NCI-H69 (cell line): ENCODE measurements around the gene TLE3.

Experiments
- DNase-seq: peaks from one replicate; lab custom pipeline; 2025; lab: John Stamatoyannopoulos, UW

Gene TLE3

GRCh38 chr15:70083946-70084345, 13.8 kb downstream of the TLE3 start:
- DNase-seq = no peak

DNA sequence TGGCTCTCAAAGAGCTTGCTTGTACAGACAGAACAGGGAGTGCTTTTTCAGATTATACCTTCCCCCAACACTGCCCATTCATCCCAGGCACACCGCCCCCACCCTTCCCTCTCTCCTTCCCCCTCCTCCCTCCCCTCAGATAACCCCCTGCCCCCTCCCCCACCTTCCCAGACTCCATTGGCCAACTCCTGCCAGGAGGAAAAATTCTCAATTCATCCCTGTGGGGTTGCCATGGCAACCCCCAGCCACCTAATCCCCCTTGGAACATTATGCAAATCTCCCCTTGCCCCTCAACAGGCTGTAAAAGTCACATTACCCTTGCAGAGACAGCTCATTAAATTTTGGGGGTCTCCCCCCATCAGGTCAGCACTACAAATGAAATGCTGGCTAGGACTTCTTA, 14.3 kb downstream of the TLE3 start:
- DNase-seq = peak; percentile 11

GRCh38 chr15:70082281-70082900, 15.3 kb downstream of the TLE3 start:
- no peak for DNase-seq

DNA sequence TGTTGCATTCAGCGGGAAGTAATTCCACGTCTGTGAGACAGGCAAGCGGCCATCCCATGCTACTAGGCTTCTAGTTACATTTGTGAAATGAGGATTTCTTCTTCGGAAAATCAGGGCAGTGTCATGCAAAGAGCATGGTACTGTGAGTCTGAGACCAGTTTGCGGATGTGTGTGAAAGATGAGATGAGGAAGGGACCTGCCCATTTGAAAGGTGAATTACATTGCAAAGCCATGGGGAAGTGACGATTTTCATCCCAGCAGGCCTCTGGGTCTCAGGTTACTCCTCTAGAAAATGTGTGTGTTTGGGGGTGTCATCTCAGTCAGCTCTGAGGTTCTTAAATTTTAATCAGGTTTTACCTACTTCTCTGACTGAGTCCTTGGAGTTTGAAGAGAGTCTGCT, 16.1 kb downstream of the TLE3 start:
- DNase-seq = no peak

DNA sequence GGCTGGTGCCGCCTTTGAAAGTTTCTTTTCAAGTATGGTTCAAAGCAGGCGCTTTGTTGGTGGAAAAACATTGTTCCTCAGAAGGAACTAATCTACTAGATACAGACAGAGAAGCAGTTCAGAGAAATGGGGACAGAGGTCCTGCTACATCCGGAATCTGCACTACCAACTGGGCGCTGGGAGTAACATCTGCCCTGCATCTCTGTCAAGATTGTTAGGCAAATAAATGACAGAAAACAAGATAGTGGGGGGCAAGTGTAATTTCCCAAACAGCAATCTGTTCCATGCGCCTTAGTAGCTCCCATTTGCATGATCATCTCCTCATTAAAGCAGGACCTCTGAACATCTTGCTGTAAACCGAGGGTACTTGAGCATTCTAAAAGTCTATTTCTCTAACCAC, 17.4 kb downstream of the TLE3 start:
- DNase-seq = no peak

DNA sequence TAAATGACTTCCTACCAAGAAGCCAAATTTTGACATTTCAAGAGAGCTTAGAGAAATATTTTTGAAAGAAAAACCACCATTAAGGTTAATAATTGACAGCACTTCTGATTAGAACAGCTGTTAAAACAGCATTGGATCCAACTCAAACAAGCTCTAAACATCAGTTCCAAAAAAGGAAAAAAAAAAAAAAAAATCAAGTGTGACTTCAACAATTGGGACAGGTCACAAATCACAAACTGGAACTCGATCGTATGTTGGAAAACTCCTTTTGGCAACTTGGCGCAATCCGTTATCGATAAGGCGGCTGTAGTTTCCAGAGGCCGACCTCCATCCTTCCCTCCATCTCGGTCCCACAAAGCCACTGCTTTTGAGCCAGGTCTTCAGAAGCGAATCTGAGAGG, 17.8 kb downstream of the TLE3 start:
- no peak for DNase-seq

DNA sequence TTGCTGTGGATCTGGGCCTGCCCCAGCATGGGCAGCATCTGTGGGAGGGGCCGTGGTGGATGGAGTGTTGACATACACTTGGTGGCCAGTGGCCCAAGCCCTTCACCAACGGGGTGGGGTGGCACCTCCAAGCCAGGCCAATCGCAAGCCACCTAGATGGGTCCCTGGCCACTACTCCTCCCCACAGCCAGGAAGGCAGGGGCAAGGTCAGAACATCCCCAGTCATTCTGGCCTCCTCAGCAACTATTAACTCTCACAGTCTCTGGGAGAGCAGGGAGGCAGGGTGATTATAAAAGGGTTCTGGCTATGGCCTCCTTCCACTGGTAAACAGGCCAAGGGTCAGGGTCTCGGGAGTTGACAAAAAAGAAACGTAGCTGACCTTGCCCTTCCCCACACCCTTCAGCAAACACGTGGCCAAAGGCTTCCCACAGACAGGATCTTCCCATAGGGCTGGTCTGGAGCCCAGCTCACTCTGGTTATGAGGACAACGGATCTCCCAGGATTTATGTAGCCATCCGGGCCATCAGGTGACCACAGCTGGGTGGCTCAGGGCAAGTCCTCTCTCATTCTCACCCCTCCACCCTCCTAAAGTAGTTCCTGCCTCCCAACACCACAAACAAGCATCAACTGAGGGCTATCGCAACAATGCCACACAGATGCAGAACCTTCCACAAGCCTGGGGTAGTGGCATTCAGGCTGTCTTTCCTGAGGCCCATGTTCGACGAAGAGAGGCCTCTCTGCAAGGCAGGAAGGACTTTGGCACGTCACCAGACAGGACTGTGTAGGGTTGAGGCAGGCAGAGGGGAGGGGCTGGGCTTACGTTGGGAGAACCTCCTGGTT, 18.9 kb downstream of the TLE3 start:
- DNase-seq = no peak

DNA sequence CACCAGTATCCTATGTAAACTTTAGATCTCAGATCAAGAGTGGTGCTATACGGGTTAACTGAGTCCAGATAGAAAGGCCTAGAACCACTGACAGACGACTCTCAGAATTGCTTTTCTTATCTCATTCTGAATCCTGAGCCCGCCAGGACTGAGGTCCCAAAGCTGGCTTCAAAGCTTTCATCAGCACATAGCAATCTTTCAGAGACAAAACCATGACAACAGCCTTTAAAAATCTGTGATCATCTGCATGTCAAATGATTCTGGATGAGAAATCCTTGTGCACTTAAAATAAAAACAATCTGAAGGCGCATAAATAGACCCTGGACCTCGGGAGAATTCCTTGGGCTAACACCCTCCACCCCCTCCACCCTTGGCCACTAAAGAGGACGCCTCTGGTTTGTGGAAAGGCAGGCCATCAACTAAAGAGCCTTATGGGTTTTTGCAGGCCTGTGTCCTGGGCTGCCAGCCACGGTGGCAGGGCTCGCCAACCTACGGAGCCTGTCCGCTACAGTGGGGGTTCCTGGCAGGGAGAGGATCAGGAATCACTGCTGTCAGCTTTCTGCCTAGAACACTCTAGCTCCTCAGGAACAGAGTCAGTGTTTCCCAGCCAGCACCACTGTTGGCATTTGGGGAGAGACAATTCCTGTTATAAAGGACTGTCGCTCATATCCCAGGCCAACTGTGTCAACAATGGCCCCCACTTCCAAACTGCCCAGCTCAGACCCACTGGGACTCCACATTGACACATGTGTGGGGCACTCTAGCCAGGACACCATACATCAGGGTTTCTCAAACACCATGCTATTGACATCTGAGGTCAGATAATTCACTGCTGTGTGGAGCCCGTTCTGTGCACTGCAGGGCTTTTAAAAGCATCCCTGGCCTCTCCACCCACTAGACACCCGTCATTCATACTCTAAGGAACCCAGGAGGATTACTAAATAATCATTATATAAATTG, 20.2 kb downstream of the TLE3 start:
- no peak for DNase-seq

GRCh38 chr15:70074380-70074779, 23.3 kb downstream of the TLE3 start:
- no peak for DNase-seq

- DNase-seq = no peak
These were observed 25.2 kb downstream of the TLE3 start for GRCh38 chr15:70072479-70072878.

GRCh38 chr15:70071799-70072198, 25.9 kb downstream of the TLE3 start:
- DNase-seq = no peak

GRCh38 chr15:70069716-70070115, 28.0 kb downstream of the TLE3 start:
- DNase-seq = no peak

- no peak for DNase-seq
These were observed 28.7 kb downstream of the TLE3 start for GRCh38 chr15:70068783-70069565.

DNA sequence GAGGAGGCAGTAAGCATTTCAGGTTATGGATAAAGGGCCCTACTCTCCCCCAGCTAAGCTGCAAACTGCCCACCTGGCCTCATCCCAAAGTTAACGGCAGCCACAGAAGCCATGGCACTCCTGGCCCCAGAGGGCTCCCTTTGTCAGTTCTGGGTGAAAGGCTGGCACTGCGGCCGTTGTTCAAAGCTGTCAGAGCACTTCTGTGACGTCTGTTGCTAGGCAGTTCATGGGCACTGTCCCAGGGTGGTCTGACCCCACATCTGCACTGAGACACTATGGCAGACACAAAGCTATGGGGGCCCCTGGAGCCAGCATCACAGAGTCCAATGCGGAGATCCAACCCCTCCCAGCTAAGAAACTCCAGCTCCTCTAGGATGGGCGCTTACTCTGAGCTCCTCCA, 30.0 kb downstream of the TLE3 start:
- DNase-seq = no peak

- DNase-seq = no peak
These were observed 30.7 kb downstream of the TLE3 start for GRCh38 chr15:70067011-70067410.

- DNase-seq = no peak
These were observed 31.3 kb downstream of the TLE3 start for GRCh38 chr15:70066447-70066846.

DNA sequence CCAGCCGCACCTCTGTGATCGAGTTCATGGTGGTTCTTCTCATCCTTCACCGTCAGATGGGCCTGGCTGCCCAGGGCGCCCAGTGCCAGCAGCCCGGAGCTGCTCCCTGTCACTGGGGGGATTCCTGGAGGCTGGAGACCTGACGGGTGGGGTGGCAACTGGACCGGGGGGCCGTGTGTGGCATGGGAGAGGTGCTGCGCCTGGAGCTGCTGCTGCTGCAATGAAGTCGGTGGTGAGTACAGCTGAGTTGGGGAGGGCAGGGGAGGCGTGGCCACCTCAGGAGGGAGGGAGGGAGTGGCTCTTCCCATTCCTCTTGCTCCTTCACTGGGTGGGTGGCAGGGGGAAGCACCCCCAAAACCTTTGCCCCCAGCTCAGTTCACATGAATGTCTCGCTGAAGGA, 31.7 kb downstream of the TLE3 start:
- DNase-seq = no peak

DNA sequence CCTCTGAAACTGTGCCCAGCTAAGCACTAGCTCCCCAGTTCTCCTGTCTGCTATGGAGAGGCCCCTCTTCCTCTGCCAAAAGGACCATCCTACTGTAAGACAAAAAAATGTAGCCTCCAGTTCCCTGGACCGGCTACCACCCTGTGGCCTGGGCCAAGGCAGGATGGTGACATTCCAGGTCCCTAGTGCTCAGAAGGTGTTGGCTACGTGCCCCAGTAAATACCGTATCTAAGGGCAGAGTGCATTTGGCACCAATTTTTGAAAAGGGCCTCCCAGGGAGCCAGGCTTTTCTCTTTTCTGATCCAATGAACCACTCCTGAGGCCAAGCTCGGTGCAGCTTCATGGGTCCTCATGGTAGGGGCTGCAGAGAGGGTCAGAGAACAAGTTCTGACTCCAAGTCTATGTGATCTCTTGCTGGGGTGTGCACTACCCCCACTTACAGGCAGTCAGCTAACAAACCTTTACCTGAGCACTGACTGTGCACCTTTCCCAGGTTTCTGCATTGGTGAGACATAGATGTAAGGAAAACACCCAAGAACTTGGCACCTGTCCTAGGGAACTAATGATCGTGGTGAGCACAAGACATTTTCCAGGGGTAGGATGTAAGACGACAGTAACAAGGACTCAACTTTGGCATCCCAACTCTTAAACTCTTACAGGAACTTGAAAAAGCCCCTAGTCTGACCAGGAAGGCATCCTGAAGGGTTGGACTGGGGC, 32.6 kb downstream of the TLE3 start:
- DNase-seq = no peak

- DNase-seq = no peak
These were observed 33.3 kb downstream of the TLE3 start for GRCh38 chr15:70064441-70064840.

GRCh38 chr15:70063980-70064379, 33.7 kb downstream of the TLE3 start:
- DNase-seq = no peak

DNA sequence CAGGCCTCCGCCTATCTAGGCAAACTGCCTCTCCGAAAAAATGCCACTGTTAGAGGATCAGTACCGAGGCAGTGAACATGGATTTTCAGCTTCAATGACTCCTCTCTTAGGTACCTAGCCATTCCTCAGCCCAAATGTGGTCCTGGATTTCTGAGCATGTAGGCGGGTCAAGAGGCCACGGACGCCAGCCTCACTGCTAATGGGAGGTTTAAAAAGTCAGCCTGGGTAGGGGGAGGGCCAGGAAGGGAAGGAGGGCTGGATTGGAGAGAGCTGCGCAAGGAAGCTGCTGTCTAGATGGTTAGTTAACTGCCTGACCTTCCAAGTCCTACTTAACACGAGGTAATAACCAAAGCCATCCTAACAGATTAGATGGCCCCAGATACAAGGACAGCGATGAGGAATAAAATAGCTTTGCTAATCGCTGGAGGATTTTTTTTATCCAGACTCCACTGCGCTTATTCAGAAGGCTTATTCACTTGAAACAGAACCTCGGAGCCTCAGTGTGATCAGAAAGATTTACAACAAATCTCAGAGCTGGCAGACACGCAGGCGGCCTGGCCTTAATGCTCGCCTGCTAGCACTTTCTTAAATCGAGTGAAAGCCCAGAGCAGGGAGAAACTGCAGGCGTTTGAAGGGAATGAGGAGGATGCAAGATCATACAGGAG, 34.3 kb downstream of the TLE3 start:
- DNase-seq = no peak
